Measurements from ENCODE around the gene GALNS.

Gene GALNS

GRCh38 chr16:88769617-88770460 is 86.9 kb downstream of the GALNS start:
- H3K4me3 ChIP-seq (ENCODE audit: low read depth, low read length) = no peak overlapping the region

DNA sequence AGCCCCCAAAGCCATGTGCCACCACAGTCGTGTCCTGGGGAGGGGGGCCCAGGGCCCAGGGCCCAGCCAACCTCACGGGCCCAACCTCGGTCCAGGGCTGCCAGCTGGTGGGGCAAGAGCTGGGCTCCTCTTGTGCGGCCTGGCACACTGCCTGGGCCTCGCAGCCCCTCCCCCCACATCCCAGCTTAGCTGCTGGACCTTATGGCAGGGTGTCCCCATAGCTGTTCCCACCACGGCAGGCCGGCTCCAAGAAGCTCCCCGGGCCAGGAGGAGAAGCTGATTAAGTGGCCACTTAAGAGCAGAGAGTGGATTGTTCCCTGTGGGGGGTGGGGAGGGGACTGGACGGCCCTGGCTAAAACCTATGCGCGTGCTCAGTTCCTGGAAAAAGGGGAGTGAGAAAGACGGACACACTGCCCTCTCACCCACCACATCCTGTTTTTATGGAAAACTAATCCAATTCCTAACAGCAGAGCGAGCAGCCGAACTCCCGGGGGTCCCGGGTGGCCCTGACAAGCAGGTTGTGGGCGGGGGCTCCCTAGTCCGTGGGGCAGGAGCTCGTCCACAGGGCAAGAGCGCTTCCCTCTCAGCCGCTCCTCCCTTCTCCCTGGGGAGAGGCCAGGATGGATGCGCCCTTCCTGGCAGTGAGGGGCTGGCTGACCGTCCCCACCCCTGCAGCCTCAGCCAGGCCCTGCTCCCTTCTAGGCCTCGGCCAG is 88.5 kb downstream of the GALNS start:
- no peak overlapping the region for H3K4me3 ChIP-seq (ENCODE audit: low read depth, low read length)
- TF ChIP-seq CTCF (IDR thresholded peaks at IDR 0.05; ENCODE audit: borderline replicate concordance, insufficient read depth, low read depth, low read length) = no peak

More at GRCh38 chr16:88769617-88770460, 86.9 kb downstream of the GALNS start:
- TF ChIP-seq CTCF (IDR thresholded peaks at IDR 0.05; ENCODE audit: borderline replicate concordance, insufficient read depth, low read depth, low read length) = no peak

GRCh38 chr16:88767546-88768070 is 89.1 kb downstream of the GALNS start:
- no peak overlapping the region for H3K4me3 ChIP-seq (ENCODE audit: low read depth, low read length)
- no peak for TF ChIP-seq CTCF (IDR thresholded peaks at IDR 0.05; ENCODE audit: borderline replicate concordance, insufficient read depth, low read depth, low read length)

DNA sequence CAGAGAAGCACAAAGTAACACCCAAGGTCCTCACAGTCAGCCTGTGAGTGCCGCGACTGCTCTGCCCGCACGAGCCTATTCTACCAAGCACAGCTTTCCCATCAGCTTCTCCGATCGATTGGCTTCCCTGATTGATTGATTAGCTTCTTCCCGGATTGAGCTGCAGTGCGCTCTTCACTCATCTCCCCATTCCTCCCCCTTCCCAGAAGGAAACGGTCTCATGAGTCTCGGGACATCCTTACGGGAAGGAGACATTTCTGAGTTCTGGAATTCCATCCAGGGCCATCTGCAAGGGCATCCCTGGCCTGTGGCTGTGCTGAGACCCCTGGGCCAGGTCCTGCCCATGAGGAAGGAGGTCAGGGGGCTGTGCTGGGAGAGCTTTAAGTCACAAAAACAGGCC is 89.8 kb downstream of the GALNS start:
- H3K4me3 ChIP-seq (ENCODE audit: low read depth, low read length) = no peak overlapping the region
- no peak for TF ChIP-seq CTCF (IDR thresholded peaks at IDR 0.05; ENCODE audit: borderline replicate concordance, insufficient read depth, low read depth, low read length)

GRCh38 chr16:88764913-88765349 is 91.8 kb downstream of the GALNS start:
- no peak for TF ChIP-seq CTCF (IDR thresholded peaks at IDR 0.05; ENCODE audit: borderline replicate concordance, insufficient read depth, low read depth, low read length)
- H3K4me3 ChIP-seq (ENCODE audit: low read depth, low read length) = no peak overlapping the region

DNA sequence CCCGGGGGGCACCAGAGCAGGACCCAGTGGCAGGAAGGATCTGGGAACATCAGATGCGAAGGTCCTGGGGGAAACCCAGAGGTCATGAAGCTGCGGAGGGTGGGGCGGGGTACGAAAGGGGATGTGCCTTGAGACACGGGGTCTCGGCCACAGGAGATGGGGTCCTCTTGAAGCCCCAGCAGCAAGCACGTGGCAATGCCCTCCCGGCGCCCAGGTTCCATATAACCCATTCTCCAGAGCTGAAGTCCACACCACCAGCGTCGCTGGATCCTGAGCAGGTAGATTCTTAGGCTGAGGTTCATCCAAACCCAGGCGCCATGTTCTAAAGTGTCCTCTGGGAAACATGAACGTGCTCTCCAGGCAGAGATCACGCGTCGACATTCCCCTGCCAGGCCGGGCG is 92.7 kb downstream of the GALNS start:
- TF ChIP-seq CTCF (IDR thresholded peaks at IDR 0.05; ENCODE audit: borderline replicate concordance, insufficient read depth, low read depth, low read length) = no peak
- H3K4me3 ChIP-seq (ENCODE audit: low read depth, low read length) = no peak overlapping the region
